Ishikawa (cell line): ENCODE results near the gene SLC29A2.

Experiments
- EGR1 ChIP-seq: IDR thresholded peaks from 2 replicates; pipeline ENCODE4 v1.6.1; 2012
- EP300 ChIP-seq: IDR thresholded peaks from 2 replicates; pipeline ENCODE4 v1.6.1; 2012; ENCODE audit warnings: borderline replicate concordance
- NFIC ChIP-seq: IDR thresholded peaks from 2 replicates; pipeline ENCODE4 v1.6.1; 2012
- RAD21 ChIP-seq: IDR thresholded peaks from 2 replicates; pipeline ENCODE4 v1.6.1; 2012; ENCODE audit warnings: low read depth
- TAF1 ChIP-seq: IDR thresholded peaks from 2 replicates; pipeline ENCODE4 v1.6.1; 2012; ENCODE audit warnings: low read depth, mild to moderate bottlenecking
- TCF12 ChIP-seq: IDR thresholded peaks from 2 replicates; pipeline ENCODE4 v1.6.1; 2012; ENCODE audit warnings: low read depth
- TEAD4 ChIP-seq: IDR thresholded peaks from 2 replicates; pipeline ENCODE4 v1.6.1; 2012
- YY1 ChIP-seq: IDR thresholded peaks from 2 replicates; pipeline ENCODE4 v1.6.1; 2012; ENCODE audit warnings: low read depth
- TF ChIP-seq, protein P1 (sequence below): IDR thresholded peaks from 2 replicates; pipeline ENCODE4 v1.6.1; 2012; ENCODE audit warnings: low read depth, mild to moderate bottlenecking
- TF ChIP-seq, protein P2 (sequence below): IDR thresholded peaks from 2 replicates; pipeline ENCODE4 v1.6.1; 2012
- TF ChIP-seq, protein P3 (sequence below): IDR thresholded peaks from 2 replicates; pipeline ENCODE4 v1.6.1; 2012

DNA sequence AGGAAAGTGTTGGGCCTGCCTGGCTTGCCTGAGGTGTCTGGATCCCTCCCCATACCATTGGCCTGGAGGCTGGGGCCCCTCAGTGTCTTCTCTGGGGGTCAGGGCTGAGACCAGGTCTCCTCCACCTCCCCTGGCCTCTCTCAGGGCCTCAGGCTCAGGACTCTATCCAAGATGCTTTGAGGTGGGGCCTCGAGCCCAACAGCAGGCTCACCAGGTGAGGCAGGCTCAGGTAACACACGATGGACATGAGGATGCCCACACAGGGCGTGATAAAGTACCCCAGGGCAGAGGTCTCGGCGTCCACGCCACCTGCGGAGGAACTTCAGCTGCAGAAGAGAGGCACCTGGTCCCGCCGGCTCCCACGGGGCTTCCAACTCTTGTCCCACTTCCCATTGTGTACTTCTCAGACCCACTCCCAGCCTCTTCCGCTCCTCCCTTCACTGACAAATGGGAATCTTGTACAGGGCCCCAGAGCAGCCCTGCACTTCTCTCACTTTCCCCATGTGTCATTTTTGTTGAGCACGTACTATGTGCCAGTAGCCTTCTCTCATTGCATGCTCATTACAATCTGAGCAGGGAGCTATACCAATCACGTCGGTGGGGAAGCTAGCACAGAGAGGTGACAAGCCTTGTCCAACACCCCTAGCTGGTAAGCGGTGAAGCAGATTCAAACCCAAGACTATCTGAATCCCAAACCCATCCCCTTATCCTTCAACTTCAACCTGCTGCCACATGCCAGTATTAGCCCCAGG is 3.8 kb downstream of the SLC29A2 start:
- TF ChIP-seq, protein P1, sequence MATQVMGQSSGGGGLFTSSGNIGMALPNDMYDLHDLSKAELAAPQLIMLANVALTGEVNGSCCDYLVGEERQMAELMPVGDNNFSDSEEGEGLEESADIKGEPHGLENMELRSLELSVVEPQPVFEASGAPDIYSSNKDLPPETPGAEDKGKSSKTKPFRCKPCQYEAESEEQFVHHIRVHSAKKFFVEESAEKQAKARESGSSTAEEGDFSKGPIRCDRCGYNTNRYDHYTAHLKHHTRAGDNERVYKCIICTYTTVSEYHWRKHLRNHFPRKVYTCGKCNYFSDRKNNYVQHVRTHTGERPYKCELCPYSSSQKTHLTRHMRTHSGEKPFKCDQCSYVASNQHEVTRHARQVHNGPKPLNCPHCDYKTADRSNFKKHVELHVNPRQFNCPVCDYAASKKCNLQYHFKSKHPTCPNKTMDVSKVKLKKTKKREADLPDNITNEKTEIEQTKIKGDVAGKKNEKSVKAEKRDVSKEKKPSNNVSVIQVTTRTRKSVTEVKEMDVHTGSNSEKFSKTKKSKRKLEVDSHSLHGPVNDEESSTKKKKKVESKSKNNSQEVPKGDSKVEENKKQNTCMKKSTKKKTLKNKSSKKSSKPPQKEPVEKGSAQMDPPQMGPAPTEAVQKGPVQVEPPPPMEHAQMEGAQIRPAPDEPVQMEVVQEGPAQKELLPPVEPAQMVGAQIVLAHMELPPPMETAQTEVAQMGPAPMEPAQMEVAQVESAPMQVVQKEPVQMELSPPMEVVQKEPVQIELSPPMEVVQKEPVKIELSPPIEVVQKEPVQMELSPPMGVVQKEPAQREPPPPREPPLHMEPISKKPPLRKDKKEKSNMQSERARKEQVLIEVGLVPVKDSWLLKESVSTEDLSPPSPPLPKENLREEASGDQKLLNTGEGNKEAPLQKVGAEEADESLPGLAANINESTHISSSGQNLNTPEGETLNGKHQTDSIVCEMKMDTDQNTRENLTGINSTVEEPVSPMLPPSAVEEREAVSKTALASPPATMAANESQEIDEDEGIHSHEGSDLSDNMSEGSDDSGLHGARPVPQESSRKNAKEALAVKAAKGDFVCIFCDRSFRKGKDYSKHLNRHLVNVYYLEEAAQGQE: no peak
- TF ChIP-seq TCF12: no peak
- TF ChIP-seq EGR1: no peak
- TF ChIP-seq TEAD4: no peak
- no peak for TF ChIP-seq YY1
- no peak for TF ChIP-seq RAD21
- TF ChIP-seq, protein P2, sequence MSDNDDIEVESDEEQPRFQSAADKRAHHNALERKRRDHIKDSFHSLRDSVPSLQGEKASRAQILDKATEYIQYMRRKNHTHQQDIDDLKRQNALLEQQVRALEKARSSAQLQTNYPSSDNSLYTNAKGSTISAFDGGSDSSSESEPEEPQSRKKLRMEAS: no peak
- TF ChIP-seq NFIC: no peak
- no peak for TF ChIP-seq EP300
- no peak for TF ChIP-seq TAF1
- TF ChIP-seq, protein P3, sequence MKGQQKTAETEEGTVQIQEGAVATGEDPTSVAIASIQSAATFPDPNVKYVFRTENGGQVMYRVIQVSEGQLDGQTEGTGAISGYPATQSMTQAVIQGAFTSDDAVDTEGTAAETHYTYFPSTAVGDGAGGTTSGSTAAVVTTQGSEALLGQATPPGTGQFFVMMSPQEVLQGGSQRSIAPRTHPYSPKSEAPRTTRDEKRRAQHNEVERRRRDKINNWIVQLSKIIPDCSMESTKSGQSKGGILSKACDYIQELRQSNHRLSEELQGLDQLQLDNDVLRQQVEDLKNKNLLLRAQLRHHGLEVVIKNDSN: no peak
